ENCODE data around the gene MRPL4.

Gene MRPL4

DNA sequence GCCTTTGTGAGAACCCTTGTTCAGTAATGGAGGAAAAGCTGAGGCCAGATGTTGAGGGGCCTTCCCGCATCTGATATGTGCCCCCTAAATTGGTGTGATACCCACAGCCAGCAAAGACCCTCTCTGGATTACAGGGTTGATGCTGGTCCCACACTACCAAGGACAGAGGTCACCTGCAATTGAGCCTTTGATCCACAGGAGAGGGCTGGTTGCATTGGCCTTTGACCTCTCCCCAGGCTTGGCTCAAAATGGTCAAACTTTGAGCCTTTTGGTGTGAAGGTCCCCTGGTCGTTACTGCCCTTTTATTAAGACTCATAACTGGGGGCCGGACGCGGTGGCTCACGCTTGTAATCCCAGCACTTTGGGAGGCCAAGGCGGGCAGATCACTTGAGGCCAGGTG, 8.4 kb upstream of the MRPL4 start:
- H3K4me3 Mint-ChIP-seq: no peak overlapping the region
- peaks cover 9% of the 10 kb centered on the region for H3K4me1 Mint-ChIP-seq
- DNase-seq (no peak), ATAC-seq (no peak)
- no peaks in the 10 kb centered on the region for H3K9me3 Mint-ChIP-seq
- H3K27me3 Mint-ChIP-seq: no peaks in the 10 kb centered on the region
- no peak overlapping the region for H3K27ac Mint-ChIP-seq

DNA sequence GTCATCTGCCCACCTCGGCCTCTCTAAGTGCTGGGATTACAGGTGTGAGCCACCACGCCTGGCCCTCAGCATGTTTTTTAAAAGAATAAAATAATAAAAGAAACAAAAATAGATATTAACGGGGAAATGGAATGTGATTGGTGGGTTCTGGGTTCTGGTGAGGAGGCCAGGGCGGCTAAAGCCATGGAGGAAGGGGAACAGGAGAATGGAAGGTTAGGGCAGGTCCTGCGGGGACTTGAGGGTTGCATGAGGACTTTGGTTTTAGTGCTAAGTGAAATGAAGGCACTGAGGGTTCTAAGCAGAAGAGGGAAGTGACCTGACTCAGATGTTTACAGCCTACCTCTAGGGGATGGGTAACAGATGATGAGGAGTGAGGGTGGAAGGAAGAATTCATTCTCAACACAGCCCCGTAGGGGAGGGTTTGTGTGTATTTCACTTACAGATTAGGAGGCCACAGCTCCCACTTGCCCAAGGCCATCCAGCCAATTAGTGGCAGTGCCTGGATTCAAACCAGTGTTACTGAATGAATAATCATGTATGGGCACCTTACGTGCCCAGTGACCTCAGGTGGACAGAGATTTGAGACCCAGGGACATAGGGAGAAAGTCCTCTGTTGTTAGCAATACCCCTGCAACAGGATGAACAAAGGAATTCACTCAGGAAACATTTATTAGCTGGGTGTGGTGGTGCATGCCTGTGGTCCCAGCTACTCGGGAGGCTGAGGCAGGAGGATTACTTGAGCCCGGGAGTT, 6.7 kb upstream of the MRPL4 start:
- Mint-ChIP-seq H3K9me3 (no peaks in the 10 kb centered on the region), H3K4me3 (no peak overlapping the region), H3K27ac (peak overlapping the region; percentile 7 to 29), H3K27me3 (no peaks in the 10 kb centered on the region), H3K4me1 (peaks cover 6% of the 10 kb centered on the region)
- DNase-seq (no peak), ATAC-seq (no peak)

DNA sequence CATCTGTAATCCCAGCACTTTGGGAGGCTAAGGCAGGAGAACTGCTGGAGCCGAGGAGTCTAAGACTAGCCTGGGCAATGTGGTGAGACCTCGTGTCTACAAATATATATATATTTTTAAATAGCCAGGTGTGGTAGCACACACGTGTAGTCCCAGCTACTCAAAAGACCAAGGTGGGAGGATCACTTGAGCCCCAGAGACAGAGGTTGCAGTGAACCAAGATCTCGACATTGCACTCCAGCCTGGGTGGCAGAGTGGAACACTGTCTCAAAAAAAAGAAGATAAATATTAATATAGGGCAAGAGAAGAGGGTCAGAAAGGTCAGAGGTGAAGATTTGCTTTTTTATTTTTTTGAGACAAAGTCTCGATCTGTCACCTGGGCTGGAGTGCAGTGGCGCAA, 5.5 kb upstream of the MRPL4 start:
- no peak overlapping the region for H3K27ac Mint-ChIP-seq
- ATAC-seq: no peak
- peaks cover 15% of the 10 kb centered on the region for H3K4me1 Mint-ChIP-seq
- no peak for DNase-seq
- no peak overlapping the region for H3K4me3 Mint-ChIP-seq
- H3K27me3 Mint-ChIP-seq: no peaks in the 10 kb centered on the region
- H3K9me3 Mint-ChIP-seq: no peaks in the 10 kb centered on the region

DNA sequence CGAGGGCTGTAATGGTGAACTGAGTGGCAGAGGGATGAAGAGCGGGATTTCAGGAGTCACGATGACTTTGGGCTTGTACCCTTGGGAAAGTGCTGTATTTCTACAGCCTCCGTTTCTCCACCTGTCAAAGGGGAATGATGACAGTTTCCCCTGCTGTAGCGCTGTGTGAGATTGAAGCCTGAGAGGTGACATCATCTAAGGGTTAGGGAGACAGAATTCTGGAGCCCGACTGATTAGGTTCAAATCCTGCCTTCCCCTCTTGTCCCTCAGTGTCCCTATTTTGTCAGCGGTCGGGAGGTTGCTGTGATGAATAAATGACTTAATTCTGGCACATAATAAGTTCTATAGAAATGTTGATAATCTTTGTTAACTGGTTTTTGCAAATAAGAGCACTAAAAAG, 693 bp downstream of the MRPL4 start:
- ATAC-seq: no peak
- no peak for DNase-seq
- H3K9me3 Mint-ChIP-seq: no peaks in the 10 kb centered on the region
- peak overlapping the region; percentile 96 for H3K27ac Mint-ChIP-seq
- peak overlapping the region; percentile 95 to 96 for H3K4me3 Mint-ChIP-seq
- peaks cover 54% of the 10 kb centered on the region for H3K4me1 Mint-ChIP-seq
- H3K27me3 Mint-ChIP-seq: no peaks in the 10 kb centered on the region

DNA sequence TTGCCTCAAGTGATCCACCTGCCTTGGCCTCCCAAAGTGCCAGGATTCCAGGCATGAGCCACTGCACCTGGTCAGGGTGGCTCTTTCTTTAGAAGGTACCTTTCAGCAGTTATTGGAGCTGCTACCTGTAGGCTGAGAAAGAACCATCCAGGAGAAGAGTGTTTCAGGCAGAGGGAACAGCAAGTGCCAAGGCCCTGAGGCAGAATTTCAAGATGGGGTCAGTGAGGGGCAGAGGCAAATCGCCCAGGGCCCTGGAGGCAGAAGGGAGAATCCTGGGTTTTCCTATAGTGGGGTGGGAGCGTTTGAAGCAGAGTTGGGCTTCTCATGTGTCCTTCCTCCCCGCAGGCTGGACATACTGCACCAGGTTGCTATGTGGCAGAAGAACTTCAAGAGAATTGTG, 2.2 kb downstream of the MRPL4 start:
- Mint-ChIP-seq H3K9me3 (no peaks in the 10 kb centered on the region), H3K27ac (no peak overlapping the region), H3K27me3 (no peaks in the 10 kb centered on the region), H3K4me1 (peaks cover 66% of the 10 kb centered on the region), H3K4me3 (peak overlapping the region in 1 of 2 donors; percentile 27)
- ATAC-seq (no peak), DNase-seq (no peak)

DNA sequence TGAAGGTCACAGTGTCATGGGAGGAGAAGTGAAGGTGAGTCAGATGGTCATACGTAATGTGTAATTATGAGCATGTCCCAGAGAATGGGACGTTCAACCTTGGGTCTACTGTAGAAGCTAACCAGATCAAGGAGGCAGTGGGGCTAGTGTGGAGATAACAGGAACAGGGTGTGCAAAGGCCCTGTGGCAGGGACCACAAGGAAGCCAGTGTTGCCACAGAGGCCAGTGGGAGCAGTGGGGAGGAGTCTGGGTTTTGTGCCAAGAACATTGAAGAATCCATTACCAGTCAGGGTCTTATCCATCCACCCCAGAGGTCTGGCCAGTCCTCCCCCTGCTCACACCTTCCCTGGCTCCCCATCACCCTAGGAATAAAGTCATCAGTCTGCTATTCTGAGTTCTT, 3.3 kb downstream of the MRPL4 start:
- Mint-ChIP-seq H3K9me3 (no peaks in the 10 kb centered on the region), H3K4me1 (peaks cover 72% of the 10 kb centered on the region), H3K4me3 (no peak overlapping the region), H3K27ac (no peak overlapping the region), H3K27me3 (no peaks in the 10 kb centered on the region)
- no peak for ATAC-seq
- no peak for DNase-seq

DNA sequence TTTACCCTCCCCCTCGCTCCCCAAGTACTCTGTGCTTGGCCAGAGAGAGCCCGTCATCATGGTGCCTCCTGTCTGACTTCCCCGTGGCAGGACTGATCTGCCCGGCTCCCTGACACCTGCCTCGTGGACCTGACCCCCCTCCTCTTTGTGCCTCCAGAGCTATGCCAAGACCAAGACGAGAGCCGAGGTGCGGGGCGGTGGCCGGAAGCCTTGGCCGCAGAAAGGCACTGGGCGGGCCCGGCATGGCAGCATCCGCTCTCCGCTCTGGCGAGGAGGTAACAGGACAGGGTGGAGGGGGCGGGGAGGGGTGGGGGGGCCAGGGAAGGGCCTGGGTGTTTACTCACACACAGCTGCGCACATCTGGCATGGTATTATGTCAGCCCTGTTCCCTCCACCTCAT, 4.5 kb downstream of the MRPL4 start:
- DNase-seq (no peak), ATAC-seq (no peak)
- Mint-ChIP-seq H3K4me3 (no peak overlapping the region), H3K27me3 (no peaks in the 10 kb centered on the region), H3K4me1 (peaks cover 75% of the 10 kb centered on the region), H3K27ac (peak overlapping the region in 1 of 2 donors; percentile 79), H3K9me3 (no peaks in the 10 kb centered on the region)

DNA sequence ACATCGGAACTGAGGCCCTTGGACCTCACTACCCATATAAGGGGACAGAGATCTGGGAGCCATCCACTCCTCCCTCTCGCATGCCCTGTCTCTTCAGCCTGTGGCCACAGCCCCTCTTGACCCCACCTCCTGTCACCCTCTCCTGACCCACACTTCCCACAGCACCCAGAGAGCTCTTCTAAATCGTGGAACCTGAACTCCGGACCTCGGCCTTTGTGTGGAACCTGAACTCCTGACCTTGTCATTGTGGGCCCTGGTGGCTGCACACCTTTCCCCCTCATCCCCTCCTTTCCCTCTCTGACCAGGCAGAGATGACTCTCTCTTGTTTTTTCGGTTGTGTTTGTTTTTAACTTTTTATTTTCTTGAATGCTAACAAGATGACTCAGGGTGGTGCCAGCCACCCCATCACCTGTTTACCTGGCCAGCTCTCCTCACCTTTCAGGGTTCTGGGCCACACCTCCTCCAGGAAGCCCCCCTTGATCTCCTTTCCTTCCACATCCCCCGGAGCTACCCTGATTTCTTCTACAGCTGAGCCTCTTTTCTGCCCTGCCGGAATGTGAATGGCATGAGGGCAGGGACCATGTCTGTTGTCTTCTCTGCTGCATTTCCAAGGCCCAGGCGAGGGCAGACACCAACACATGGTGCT, 5.1 kb downstream of the MRPL4 start:
- ATAC-seq (no peak), DNase-seq (no peak)
- peak overlapping the region; percentile 2 to 79 for H3K27ac Mint-ChIP-seq
- H3K27me3 Mint-ChIP-seq: no peaks in the 10 kb centered on the region
- peaks cover 76% of the 10 kb centered on the region for H3K4me1 Mint-ChIP-seq
- no peak overlapping the region for H3K4me3 Mint-ChIP-seq
- no peaks in the 10 kb centered on the region for H3K9me3 Mint-ChIP-seq

DNA sequence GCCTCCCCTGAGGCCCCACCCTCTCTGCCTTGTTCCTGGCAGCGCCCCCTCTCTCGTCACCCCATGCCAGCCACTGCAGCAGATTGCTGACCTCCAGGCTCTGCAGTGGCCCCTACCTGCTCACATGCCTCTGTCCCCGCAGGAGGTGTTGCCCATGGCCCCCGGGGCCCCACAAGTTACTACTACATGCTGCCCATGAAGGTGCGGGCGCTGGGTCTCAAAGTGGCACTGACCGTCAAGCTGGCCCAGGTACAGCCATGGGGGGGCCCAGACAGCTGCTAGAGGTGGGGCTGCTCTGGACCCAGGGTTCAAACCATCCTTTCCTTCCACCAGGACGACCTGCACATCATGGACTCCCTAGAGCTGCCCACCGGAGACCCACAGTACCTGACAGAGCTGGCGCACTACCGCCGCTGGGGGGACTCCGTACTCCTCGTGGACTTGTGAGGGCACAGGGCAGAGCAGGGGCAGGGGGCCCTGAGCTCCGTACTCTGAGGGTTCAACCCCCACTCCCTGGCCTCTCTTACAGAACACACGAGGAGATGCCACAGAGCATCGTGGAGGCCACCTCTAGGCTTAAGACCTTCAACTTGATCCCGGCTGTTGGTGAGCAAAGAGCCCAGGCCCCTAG, 6.2 kb downstream of the MRPL4 start:
- no peak overlapping the region for H3K4me3 Mint-ChIP-seq
- H3K9me3 Mint-ChIP-seq: no peaks in the 10 kb centered on the region
- H3K27ac Mint-ChIP-seq: no peak overlapping the region
- ATAC-seq (no peak), DNase-seq (no peak)
- H3K27me3 Mint-ChIP-seq: no peaks in the 10 kb centered on the region
- peaks cover 66% of the 10 kb centered on the region for H3K4me1 Mint-ChIP-seq

DNA sequence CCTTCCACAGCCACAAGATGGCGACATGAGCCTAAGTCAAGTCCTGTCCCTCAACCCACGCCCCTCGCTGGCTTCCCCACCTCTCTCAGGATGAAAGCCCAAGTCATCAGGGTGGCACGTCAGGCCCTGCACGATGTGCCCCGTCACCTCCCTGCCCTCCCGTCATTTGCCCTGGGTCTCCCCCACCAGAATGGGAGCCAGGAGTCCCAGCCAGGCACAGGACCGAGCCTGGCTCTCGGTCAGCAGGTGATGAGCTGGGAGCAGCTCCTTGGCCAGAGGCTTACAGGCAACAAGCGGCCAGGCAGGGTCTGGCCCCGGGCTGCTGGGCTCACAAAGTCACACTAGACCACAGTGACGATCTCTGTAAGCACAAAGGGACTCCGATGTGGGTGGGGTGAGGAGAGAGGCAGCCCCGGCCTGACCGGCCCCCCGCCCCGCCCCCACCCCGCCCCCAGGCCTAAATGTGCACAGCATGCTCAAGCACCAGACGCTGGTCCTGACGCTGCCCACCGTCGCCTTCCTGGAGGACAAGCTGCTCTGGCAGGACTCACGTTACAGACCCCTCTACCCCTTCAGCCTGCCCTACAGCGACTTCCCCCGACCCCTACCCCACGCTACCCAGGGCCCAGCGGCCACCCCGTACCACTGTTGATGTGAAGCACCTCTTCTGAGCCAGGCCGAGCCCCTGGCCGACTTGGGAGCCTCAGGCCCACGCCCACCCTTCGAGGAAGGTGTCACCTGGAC, 7.3 kb downstream of the MRPL4 start:
- peak overlapping the region in 1 of 2 donors; percentile 82 for H3K27ac Mint-ChIP-seq
- no peaks in the 10 kb centered on the region for H3K9me3 Mint-ChIP-seq
- ATAC-seq: peak; percentile 84
- peak; percentile 89 to 93 for DNase-seq
- H3K27me3 Mint-ChIP-seq: no peaks in the 10 kb centered on the region
- peaks cover 56% of the 10 kb centered on the region for H3K4me1 Mint-ChIP-seq
- H3K4me3 Mint-ChIP-seq: peak overlapping the region; percentile 58 to 66

DNA sequence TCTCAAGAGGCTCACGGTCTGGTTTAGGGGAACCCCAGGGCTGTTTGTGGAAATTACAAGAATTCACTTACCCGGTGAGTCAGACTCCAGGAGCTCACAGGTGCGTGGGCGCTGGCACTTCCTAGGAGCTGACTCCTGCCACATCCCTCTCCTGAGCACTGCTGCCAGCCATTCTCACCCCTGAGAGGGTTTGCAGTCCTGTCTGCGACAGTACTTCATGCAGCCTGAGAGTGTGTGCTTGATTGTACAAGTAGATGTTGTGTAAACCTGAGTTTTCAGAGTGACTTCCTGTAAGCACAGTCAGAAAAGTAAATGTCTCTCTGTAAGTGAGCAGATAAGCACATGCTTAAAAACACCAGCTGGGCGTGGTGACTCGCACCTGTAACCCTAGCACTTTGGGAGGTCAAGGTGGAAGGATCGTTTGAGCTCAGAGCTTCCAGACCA, 8.1 kb downstream of the MRPL4 start:
- Mint-ChIP-seq H3K9me3 (no peaks in the 10 kb centered on the region), H3K4me3 (peak overlapping the region; percentile 58 to 66), H3K27ac (peak overlapping the region; percentile 62 to 71), H3K27me3 (no peaks in the 10 kb centered on the region), H3K4me1 (peaks cover 48% of the 10 kb centered on the region)
- DNase-seq (peak; percentile 34 to 49), ATAC-seq (peak; percentile 77)

DNA sequence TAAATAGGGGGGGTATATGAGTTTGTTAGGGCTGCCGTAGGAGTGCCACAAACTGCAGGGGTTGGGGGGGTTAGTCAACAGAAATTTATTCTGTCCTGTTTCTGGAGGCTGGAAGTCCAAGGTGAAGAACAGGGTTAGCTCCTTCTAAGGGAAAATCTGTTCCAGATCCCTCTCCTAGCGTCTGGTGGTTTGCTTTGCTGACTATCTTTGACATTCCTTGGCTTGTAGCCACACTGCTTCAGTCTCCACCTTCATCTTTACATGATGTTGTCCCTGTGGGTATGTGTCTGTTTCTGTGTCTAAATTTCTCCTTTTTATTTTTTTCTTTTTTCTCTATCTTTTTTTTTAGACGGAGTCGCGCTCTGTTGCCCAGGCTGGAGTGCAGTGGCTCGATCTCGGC, 10.8 kb downstream of the MRPL4 start:
- DNase-seq (no peak), ATAC-seq (no peak)
- Mint-ChIP-seq H3K9me3 (no peaks in the 10 kb centered on the region), H3K4me1 (peaks cover 39% of the 10 kb centered on the region), H3K4me3 (no peak overlapping the region), H3K27me3 (no peaks in the 10 kb centered on the region), H3K27ac (peak overlapping the region in 1 of 2 donors; percentile 19)

DNA sequence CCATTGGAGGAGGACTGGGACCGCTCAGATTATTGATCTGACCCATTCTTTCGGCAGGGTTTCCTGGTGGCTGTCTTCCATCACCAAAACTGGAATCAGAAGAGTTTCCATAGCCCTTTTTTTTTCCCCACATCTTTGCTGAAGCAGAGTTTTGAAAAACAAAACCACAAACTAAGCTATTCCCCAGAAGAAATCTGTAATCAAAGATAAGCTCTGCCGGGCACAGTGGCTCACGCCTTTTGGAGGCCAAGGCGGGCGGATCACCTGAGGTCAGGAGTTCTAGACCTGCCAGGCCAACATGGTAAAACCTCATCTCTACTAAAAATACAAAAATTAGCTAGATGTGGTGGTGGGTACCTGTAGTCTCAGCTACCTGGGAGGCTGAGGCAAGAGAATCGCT, 14.7 kb downstream of the MRPL4 start:
- H3K9me3 Mint-ChIP-seq: no peaks in the 10 kb centered on the region
- ATAC-seq (no peak), DNase-seq (no peak)
- H3K27me3 Mint-ChIP-seq: no peaks in the 10 kb centered on the region
- no peak overlapping the region for H3K27ac Mint-ChIP-seq
- peaks cover 29% of the 10 kb centered on the region for H3K4me1 Mint-ChIP-seq
- no peak overlapping the region for H3K4me3 Mint-ChIP-seq

DNA sequence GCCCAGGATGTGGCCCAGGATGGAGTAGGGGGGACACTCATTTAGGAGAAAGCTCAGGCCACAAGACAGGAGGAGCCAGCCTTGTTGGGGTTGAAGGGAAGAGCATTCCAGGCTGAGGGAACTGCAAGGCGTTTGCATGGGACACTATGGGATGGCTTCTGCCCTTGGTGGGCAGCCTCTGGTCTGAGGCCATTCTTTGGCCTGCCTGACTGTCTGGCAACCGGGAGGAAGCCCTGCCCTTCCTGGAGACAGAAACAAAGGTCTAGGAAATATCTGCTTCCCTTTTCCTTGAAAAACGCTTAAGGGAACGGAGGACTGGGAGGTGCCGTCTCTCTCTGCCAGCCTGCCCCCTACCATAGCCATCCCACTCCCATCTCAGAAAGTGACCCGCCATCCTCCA, 16.1 kb downstream of the MRPL4 start:
- H3K9me3 Mint-ChIP-seq: no peaks in the 10 kb centered on the region
- DNase-seq (no peak), ATAC-seq (no peak)
- peaks cover 41% of the 10 kb centered on the region for H3K4me1 Mint-ChIP-seq
- no peaks in the 10 kb centered on the region for H3K27me3 Mint-ChIP-seq
- peak overlapping the region in 1 of 2 donors; percentile 40 for H3K27ac Mint-ChIP-seq
- no peak overlapping the region for H3K4me3 Mint-ChIP-seq

DNA sequence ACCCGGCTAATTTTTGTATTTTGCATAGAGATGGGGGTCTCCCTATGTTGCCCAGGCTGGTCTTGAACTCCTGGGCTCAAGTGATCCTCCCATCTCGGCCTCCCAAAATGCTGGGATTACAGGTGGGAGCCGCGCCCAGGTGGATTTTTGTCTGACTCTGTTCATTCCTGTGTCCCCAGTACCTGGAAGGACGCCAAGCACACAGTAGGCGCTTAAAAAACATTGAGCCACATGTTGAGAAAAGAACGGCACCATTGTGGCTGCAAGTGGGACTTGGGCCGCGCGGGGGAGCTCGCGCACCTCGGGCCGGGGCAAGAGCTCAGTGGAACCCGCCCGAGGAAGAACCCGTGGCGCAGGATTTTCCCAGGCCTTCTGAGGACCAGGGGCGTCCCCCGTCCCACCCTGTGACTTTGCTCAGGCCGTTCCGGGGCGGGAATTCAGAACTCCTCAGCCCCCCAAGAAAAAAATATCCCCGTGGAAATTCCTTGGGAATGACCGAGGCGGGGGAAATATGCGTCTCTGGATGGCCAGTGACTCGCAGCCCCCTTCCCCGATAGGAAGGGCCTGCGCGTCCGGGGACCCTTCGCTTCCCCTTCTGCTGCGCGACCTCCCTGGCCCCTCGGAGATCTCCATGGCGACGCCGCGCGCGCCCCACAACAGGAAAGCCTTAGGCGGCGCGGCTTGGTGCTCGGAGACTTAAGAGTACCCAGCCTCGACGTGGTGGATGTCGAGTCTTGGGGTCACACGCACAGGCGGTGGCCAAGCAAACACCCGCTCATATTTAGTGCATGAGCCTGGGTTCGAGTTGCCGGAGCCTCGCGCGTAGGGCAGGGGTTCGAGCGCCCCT, 17.5 kb downstream of the MRPL4 start:
- peak; percentile 85 for ATAC-seq
- Mint-ChIP-seq H3K27ac (peak overlapping the region; percentile 95 to 98), H3K27me3 (no peaks in the 10 kb centered on the region), H3K4me3 (peak overlapping the region; percentile 87 to 91), H3K4me1 (peaks cover 51% of the 10 kb centered on the region), H3K9me3 (no peaks in the 10 kb centered on the region)
- peak; percentile 88 to 90 for DNase-seq
